BLaER1 (cell line): ENCODE measurements around the gene SYNGR1.

ENCODE experiments used
- H3K27ac ChIP-seq: shearing (Covaris generic); formaldehyde crosslinking; 2 replicates; pipeline ENCODE4 v1.8.1; 2022
- H3K27me3 ChIP-seq: shearing (Covaris generic); formaldehyde crosslinking; 2 replicates; pipeline ENCODE4 v1.8.1; 2022
- H3K36me3 ChIP-seq: shearing (Covaris generic); formaldehyde crosslinking; 2 replicates; pipeline ENCODE4 v1.8.1; 2022
- H3K4me1 ChIP-seq: shearing (Covaris generic); formaldehyde crosslinking; 2 replicates; pipeline ENCODE4 v1.8.1; 2022
- H3K4me2 ChIP-seq: shearing (Covaris generic); formaldehyde crosslinking; 2 replicates; pipeline ENCODE4 v1.8.1; 2022
- H3K4me3 ChIP-seq: shearing (Covaris generic); formaldehyde crosslinking; 2 replicates; pipeline ENCODE4 v1.8.1; 2022
- H3K9ac ChIP-seq: shearing (Covaris generic); formaldehyde crosslinking; 2 replicates; pipeline ENCODE4 v1.8.1; 2022
- H3K9me3 ChIP-seq: shearing (Covaris generic); formaldehyde crosslinking; 2 replicates; pipeline ENCODE4 v1.8.1; 2022
- H4K20me1 ChIP-seq: shearing (Covaris generic); formaldehyde crosslinking; 2 replicates; pipeline ENCODE4 v1.8.1; 2022
- Cebpa-rat ChIP-seq: shearing (Covaris generic); IDR thresholded peaks from 2 replicates; pipeline ENCODE4 v1.8.1; 2022

SYNGR1 gene

GRCh38 chr22:39308614-39309363 lies 41.0 kb upstream of the SYNGR1 start:
- Histone ChIP-seq H3K4me1 (peaks cover 54% of the 10 kb centered on the region), H3K9me3 (no peaks in the 10 kb centered on the region), H4K20me1 (peaks cover 60% of the 10 kb centered on the region), H3K36me3 (peaks cover 77% of the 10 kb centered on the region), H3K4me2 (no peak overlapping the region), H3K27me3 (no peaks in the 10 kb centered on the region), H3K4me3 (no peak overlapping the region), H3K27ac (no peak overlapping the region; the same call in 1 of the 2 replicates), H3K9ac (no peak overlapping the region)
- no peak for TF ChIP-seq Cebpa-rat

GRCh38 chr22:39309364-39309861 lies 40.4 kb upstream of the SYNGR1 start:
- Histone ChIP-seq H3K27me3 (no peaks in the 10 kb centered on the region), H3K36me3 (peaks cover 83% of the 10 kb centered on the region), H3K4me1 (peaks cover 60% of the 10 kb centered on the region), H3K4me2 (peak overlapping the region; percentile 25; the same call in 1 of the 2 replicates), H4K20me1 (peaks cover 66% of the 10 kb centered on the region), H3K27ac (no peak overlapping the region; the same call in 1 of the 2 replicates), H3K9ac (no peak overlapping the region), H3K9me3 (no peaks in the 10 kb centered on the region), H3K4me3 (no peak overlapping the region)
- TF ChIP-seq Cebpa-rat: no peak

DNA sequence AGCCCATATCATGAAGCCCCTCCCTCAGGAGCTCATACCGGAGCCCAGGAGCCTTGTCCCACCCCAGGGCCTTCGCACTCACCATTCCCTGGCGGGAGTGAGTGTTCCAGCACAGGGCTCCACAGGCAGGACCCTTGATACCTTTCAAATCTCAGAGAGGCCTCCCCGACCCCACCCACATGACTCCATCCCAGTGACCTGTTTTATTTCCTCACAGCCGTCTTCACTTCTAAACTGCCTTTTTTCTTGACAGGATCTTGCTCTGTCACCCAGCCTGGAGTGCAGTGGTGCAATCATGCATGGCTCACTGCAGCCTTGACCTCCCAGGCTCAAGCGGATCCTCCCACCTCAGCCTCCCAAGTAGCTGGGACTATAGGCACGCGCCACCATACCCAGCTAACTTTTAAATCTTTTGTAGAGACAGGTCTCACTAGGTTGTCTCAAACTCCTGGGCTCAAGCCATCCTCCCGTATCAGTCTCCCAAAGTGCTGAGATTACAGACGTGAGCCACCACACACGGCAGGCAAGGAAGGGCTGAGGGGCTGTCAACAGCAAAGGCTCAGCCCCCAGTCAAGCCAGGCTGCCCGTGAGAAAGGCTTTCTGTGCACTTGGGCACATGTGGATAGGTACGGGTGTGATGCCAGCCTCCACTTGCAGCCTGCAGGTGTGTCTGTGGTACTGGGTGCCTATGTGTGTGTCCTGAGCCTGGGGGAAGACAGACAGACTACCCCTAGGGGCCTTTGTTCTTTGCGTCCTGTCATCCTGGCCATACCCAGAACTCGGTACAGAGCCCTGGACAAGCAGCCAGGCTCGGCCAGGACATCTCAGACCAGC lies 39.7 kb upstream of the SYNGR1 start:
- H4K20me1 ChIP-seq: peaks cover 73% of the 10 kb centered on the region
- no peak overlapping the region for H3K27ac ChIP-seq
- H3K36me3 ChIP-seq: peaks cover 90% of the 10 kb centered on the region

DNA sequence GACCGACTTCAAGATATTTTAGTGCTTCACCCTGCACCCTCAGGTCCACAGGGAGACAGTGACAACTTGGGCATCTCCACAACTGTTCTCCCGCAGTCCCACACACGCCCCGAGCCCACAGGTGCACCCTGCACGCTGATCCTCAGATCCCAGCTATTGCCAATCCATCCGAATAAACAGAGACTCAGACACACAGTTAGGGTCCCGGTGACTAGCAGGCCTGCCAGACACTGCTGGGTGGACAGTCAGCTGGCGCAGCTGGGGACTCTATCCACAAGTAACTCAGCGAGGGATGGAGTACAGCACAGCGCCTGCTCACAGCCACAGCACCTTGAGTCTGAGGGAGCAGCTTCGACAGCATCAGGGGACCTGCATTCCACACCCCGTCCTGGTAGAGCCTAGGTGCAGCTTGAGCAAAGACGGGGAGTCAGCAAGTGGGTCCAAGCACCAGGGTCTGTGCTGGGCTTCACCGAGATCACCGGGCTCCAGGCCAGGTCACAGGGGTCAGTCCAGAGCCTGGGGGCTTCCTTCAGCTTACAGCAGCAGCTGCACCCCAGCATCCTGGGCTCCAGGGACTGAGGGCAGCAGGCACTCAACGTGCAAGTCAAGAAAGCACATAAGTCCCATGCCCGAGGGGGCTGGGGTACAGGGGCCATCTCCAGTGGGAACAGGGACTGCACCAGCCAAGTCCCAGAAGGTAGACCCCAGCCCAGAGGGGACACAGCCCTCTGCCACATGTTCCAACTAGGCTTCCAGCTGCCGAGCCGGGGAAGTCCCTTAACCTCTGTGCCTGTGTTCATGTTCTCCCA lies 38.0 kb upstream of the SYNGR1 start:
- Histone ChIP-seq H3K9ac (0 out of 2 replicates have a peak overlapping the region, but pooled peaks have one; percentile 29), H3K27me3 (no peaks in the 10 kb centered on the region), H3K4me3 (no peak overlapping the region), H3K36me3 (peaks cover 99% of the 10 kb centered on the region), H4K20me1 (peaks cover 90% of the 10 kb centered on the region), H3K4me1 (peaks cover 84% of the 10 kb centered on the region), H3K9me3 (no peaks in the 10 kb centered on the region), H3K4me2 (peak overlapping the region; percentile 96), H3K27ac (0 out of 2 replicates have a peak overlapping the region, but pooled peaks have one; percentile 13)
- TF ChIP-seq Cebpa-rat: no peak

More for the DNA sequence above, 39.7 kb upstream of the SYNGR1 start:
- Histone ChIP-seq H3K4me2 (peak overlapping the region; percentile 25), H3K9ac (no peak overlapping the region), H3K9me3 (no peaks in the 10 kb centered on the region), H3K4me3 (no peak overlapping the region), H3K27me3 (no peaks in the 10 kb centered on the region), H3K4me1 (peaks cover 67% of the 10 kb centered on the region)
- TF ChIP-seq Cebpa-rat: no peak

DNA sequence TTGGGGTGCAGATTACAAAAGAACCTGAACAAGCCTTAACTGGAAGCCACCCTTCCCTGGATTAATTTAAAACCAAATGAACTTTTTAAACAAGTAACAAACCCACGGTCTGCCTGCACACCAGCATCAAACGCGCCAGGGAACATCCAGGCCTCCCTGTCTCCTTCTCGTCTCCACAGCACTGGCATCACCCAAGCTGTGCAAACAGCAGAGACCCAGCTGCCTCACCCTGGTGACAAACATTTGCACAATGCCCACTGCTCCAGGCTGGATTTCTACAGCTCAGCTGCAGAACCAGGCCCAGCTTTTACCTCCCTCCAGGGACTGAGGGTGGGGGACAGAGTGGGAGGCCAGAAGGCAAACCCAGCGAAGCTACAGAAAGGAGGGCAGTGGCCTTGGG lies 37.4 kb upstream of the SYNGR1 start:
- no peaks in the 10 kb centered on the region for H3K27me3 ChIP-seq
- no peaks in the 10 kb centered on the region for H3K9me3 ChIP-seq
- no peak overlapping the region; the same call in 1 of the 2 replicates for H3K4me3 ChIP-seq
- 0 out of 2 replicates have a peak overlapping the region, but pooled peaks have one; percentile 13 for H3K27ac ChIP-seq
- H3K4me2 ChIP-seq: peak overlapping the region; percentile 96
- TF ChIP-seq Cebpa-rat: no peak
- peaks cover 99% of the 10 kb centered on the region for H3K36me3 ChIP-seq
- peaks cover 96% of the 10 kb centered on the region for H4K20me1 ChIP-seq
- peaks cover 90% of the 10 kb centered on the region for H3K4me1 ChIP-seq
- H3K9ac ChIP-seq: 0 out of 2 replicates have a peak overlapping the region, but pooled peaks have one; percentile 29

DNA sequence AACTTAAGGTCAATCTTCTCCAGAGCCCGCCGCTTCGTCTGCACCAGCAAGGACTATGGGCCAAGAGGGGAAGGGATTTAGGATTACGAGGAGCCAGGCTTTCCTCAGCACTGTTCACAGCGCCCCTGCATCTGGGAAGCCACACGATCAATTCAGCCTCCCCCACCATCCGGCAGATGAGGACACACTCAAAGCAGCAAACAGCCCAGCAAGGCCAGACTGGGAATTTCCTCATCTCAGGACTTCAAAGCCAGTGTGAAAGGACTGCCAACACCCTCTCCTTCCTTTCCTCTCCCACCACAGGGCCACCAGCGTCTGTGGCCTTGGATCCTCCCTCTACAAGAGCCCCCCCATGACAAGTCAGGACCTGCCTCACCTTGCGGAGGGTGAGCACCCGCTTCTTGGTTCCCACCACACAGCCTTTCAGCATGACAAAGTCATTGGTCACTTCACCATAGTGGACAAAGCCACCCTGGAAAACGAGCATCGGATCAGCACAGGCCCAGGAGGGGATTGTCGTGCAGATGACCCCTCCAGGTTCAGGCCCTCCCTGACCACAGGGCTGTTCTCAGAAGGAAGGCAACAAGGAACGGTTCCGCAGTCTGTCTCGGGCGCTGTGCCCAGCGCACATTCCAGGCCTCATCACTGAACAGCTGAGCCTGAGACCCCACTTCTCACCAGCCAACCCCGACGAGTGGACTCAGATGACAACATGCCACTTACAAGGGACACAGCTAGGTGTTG lies 36.4 kb upstream of the SYNGR1 start:
- Histone ChIP-seq H3K36me3 (peaks cover 99% of the 10 kb centered on the region), H3K9me3 (no peaks in the 10 kb centered on the region), H3K27ac (no peak overlapping the region), H3K9ac (peak overlapping the region; percentile 43; the same call in 1 of the 2 replicates), H3K4me1 (peaks cover 100% of the 10 kb centered on the region), H3K4me3 (no peak overlapping the region), H3K27me3 (no peaks in the 10 kb centered on the region), H4K20me1 (peaks cover 100% of the 10 kb centered on the region), H3K4me2 (peak overlapping the region; percentile 96)
- no peak for TF ChIP-seq Cebpa-rat

- H3K27me3 ChIP-seq: no peaks in the 10 kb centered on the region
- H3K4me2 ChIP-seq: peak overlapping the region; percentile 96
- H3K9me3 ChIP-seq: no peaks in the 10 kb centered on the region
- H3K9ac ChIP-seq: peak overlapping the region; percentile 15; the same call in 1 of the 2 replicates
- H3K4me3 ChIP-seq: no peak overlapping the region
- H3K27ac ChIP-seq: no peak overlapping the region
- peaks cover 90% of the 10 kb centered on the region for H3K4me1 ChIP-seq
- peaks cover 91% of the 10 kb centered on the region for H3K36me3 ChIP-seq
- no peak for TF ChIP-seq Cebpa-rat
- H4K20me1 ChIP-seq: peaks cover 98% of the 10 kb centered on the region
These were observed 35.4 kb upstream of the SYNGR1 start for GRCh38 chr22:39314251-39314971.

DNA sequence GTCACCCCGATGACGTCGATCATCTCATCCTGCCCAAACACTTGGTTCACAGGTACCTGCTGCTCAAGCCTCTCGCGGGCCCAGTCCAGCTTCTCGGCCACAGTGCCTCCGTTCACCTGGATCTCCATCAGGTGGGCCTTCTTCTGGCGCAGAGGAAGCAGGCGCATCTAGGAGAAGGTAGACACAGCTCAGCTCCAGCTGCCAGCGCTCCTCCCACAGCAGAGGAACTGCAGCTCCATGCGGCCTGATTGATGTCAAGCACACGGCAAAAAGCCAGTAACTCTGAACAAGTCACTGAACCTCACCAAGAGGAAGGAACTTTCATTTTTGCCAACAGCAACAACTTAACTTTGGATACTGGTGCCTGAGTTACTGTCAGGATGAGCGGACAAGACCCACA lies 34.4 kb upstream of the SYNGR1 start:
- H3K27ac ChIP-seq: no peak overlapping the region
- peaks cover 82% of the 10 kb centered on the region for H3K36me3 ChIP-seq
- H3K27me3 ChIP-seq: no peaks in the 10 kb centered on the region
- H3K4me2 ChIP-seq: peak overlapping the region; percentile 96
- peaks cover 82% of the 10 kb centered on the region for H3K4me1 ChIP-seq
- peak overlapping the region; percentile 99; the same call in 1 of the 2 replicates for H3K9ac ChIP-seq
- TF ChIP-seq Cebpa-rat: no peak
- H3K4me3 ChIP-seq: 0 out of 2 replicates have a peak overlapping the region, but pooled peaks have one; percentile 87
- peaks cover 89% of the 10 kb centered on the region for H4K20me1 ChIP-seq
- H3K9me3 ChIP-seq: no peaks in the 10 kb centered on the region
